Calu3 (cell line): ENCODE measurements around the gene SAT2. TPM values are rescaled to one million over a fixed set of nuclear protein-coding genes. Genes with fewer than 3 reads are reported as not detected.
A peak's percentile ranks its signal among the peaks of the same experiment; 100 is the strongest.

ENCODE experiments used
- BruUV-seq: library from RNA; stranded (reverse); fragments of 400-500 nt; replicated peaks from 2 replicates; lab custom pipeline; 2021; lab: Mats Ljungman, UMichigan
- CTCF ChIA-PET: fragments of 300-600 bp; sonication (Branson Sonifier 250); formaldehyde crosslinking; loops from one replicate; lab custom pipeline; 2022; ENCODE audit warnings: antibody characterized with exemption; lab: Charles Lee
- DNase-seq: peaks from one replicate; pipeline ENCODE4 v3.0.0; 2022
- H3K27ac Mint-ChIP-seq: one replicate; pipeline ENCODE4 v1.8.0; 2022; ENCODE audit warnings: mixed read lengths; ENCODE audit not compliant: unreplicated experiment
- H3K27me3 Mint-ChIP-seq: one replicate; pipeline ENCODE4 v1.8.0; 2022; ENCODE audit warnings: mixed read lengths; ENCODE audit not compliant: unreplicated experiment
- H3K36me3 Mint-ChIP-seq: one replicate; pipeline ENCODE4 v1.8.0; 2022; ENCODE audit warnings: mild to moderate bottlenecking, moderate library complexity, mixed read lengths; ENCODE audit not compliant: insufficient read depth, unreplicated experiment
- H3K4me1 Mint-ChIP-seq: one replicate; pipeline ENCODE4 v1.8.0; 2022; ENCODE audit warnings: mild to moderate bottlenecking, low read depth, mixed read lengths; ENCODE audit not compliant: unreplicated experiment
- H3K4me3 Mint-ChIP-seq: one replicate; pipeline ENCODE4 v1.8.0; 2022; ENCODE audit warnings: mild to moderate bottlenecking, low read depth, moderate library complexity, mixed read lengths; ENCODE audit not compliant: unreplicated experiment
- H3K9me3 Mint-ChIP-seq: one replicate; pipeline ENCODE4 v1.8.0; 2022; ENCODE audit warnings: low read depth, mixed read lengths; ENCODE audit not compliant: unreplicated experiment
- CTCF ChIP-seq: fragments of 200-600 bp; IDR thresholded peaks from one replicate; pipeline ENCODE4 v1.8.0; 2022; ENCODE audit warnings: antibody characterized with exemption; ENCODE audit not compliant: unreplicated experiment
- intact Hi-C: fragments of 100-400 bp; cut with micrococcal nuclease; formaldehyde crosslinking; loops from one replicate; pipeline ENCODE4 v1.10.0; 2022; ENCODE audit not compliant: unreplicated experiment
- total RNA-seq: library from RNA; stranded (reverse); gene quantifications from 2 replicates; pipeline ENCODE4 v1.2.3, GENCODE V29; 2022

SAT2 gene
- total RNA-seq, 1 experiment from 2014 or later, result 15.9 TPM

- CTCF ChIA-PET, result interaction anchor here (2.2 kb wide), 1 partner anchor 104 kb away, joined by 12 read pairs; the partner anchor contains the start of genes TP53 and WRAP53
- Mint-ChIP-seq H3K36me3 (peaks cover 77% of the 10 kb centered on the region), H3K4me3 (peak within 1 kb of the TSS; percentile 84), H3K9me3 (no peaks in the 10 kb centered on the region), H3K27ac (peak within 1 kb of the TSS; percentile 99), H3K4me1 (peaks cover 28% of the 10 kb centered on the region), H3K27me3 (no peaks in the 10 kb centered on the region)
- TF ChIP-seq CTCF, result no peak
- TSS peak; percentile 84 for BruUV-seq
- peak; percentile 90 for DNase-seq
- intact Hi-C loops, result no loop called here
These were observed 44.1 kb downstream of the SAT2 start, which contains the start of gene MPDU1 for GRCh38 chr17:7583253-7584109. TSS of gene MPDU1 (plus strand) at chr17:7583852. CDS start at chr17:7583863, 11 bp downstream.

GRCh38 chr17:7582396-7583252, 45.0 kb downstream of the SAT2 start:
- H3K4me1 Mint-ChIP-seq, result peaks cover 28% of the 10 kb centered on the region
- H3K27me3 Mint-ChIP-seq, result no peaks in the 10 kb centered on the region
- peak overlapping the region; percentile 84 for H3K4me3 Mint-ChIP-seq
- peaks cover 78% of the 10 kb centered on the region for H3K36me3 Mint-ChIP-seq
- TF ChIP-seq CTCF, result no peak
- no peak for DNase-seq
- BruUV-seq, result no TSS peak
- H3K27ac Mint-ChIP-seq, result peak overlapping the region; percentile 99
- CTCF ChIA-PET, result no interaction called here
- no peaks in the 10 kb centered on the region for H3K9me3 Mint-ChIP-seq
- intact Hi-C loops, result no loop called here

DNA sequence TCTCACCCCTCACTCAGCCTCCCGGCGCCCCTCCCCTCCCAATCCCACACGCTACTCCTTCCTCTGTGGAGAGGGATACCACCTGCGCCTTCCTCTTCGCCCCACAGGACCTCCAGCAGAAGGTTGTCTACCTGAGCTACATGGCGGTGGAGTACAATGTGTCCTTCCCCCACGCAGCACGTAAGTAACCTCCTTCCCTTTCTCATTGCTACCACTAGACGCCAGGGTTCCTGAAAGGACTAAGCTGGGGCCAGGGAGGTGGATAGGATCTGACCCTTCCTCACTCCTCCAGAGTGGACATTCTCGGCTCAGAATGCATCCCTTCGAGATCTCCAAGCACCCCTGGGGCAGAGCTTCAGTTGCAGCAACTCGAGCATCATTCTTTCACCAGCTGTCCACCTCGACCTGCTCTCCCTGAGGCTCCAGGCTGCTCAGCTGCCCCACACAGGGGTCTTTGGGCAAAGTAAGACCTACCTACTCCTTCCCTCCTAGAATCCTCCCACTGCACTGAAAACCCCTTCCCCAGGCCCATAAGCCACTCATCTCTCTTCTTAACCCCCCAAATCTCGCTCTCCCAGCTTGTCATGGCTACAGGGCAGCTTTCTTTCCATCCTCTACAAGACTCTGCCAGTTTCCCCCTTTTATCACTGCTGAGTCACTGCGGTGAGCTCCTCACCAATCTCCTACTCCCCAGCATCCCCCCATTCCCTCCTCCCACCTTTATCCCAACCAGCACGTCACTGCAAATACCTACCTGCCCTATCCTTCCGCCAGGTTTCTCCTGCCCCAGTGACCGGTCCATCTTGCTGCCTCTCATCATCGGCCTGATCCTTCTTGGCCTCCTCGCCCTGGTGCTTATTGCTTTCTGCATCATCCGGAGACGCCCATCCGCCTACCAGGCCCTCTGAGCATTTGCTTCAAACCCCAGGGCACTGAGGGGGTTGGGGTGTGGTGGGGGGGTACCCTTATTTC, 46.7 kb downstream of the SAT2 start:
- no TSS peak for BruUV-seq
- CTCF ChIA-PET, result no interaction called here
- intact Hi-C loops, result no loop called here
- DNase-seq, result no peak
- Mint-ChIP-seq H3K4me1 (peaks cover 28% of the 10 kb centered on the region), H3K9me3 (no peaks in the 10 kb centered on the region), H3K27ac (peak overlapping the region; percentile 94), H3K4me3 (peak overlapping the region; percentile 26), H3K36me3 (peaks cover 86% of the 10 kb centered on the region), H3K27me3 (no peaks in the 10 kb centered on the region)
- TF ChIP-seq CTCF, result no peak
